Fibroblast of lung (primary cell): ENCODE measurements around the gene AVPR1B. TPM values are rescaled to one million over a fixed set of nuclear protein-coding genes. Genes with fewer than 3 reads are reported as not detected.

Experiments
- DNase-seq, 2 donors: peaks; one replicate each; pipeline versions ENCODE4 v3.0.0 to v3.0.0-alpha.2; 2010; ENCODE audit warnings: low read depth in 2 of 2
- H2AFZ ChIP-seq: 2 replicates; pipeline ENCODE4 v1.5.1; 2012; ENCODE audit warnings: low read length, control low read depth, inconsistent platforms
- H3K27ac ChIP-seq: 2 replicates; pipeline ENCODE4 v1.5.1; 2011; ENCODE audit warnings: low read length, control low read depth; ENCODE audit not compliant: insufficient read depth
- H3K27me3 ChIP-seq: 2 replicates; pipeline ENCODE4 v1.5.1; 2011; ENCODE audit warnings: mild to moderate bottlenecking, low read length; ENCODE audit not compliant: control insufficient read depth, insufficient read depth
- H3K36me3 ChIP-seq: 2 replicates; pipeline ENCODE4 v1.5.1; 2011; ENCODE audit warnings: low read length; ENCODE audit not compliant: control insufficient read depth, insufficient read depth
- H3K4me1 ChIP-seq: 2 replicates; pipeline ENCODE4 v1.5.1; 2011; ENCODE audit warnings: low read length; ENCODE audit not compliant: control insufficient read depth, insufficient read depth; ENCODE audit errors: extremely low read depth
- H3K4me2 ChIP-seq: 2 replicates; pipeline ENCODE4 v1.5.1; 2011; ENCODE audit warnings: low read length, control low read depth; ENCODE audit not compliant: insufficient read depth; ENCODE audit errors: extremely low read depth
- H3K4me3 ChIP-seq, 4 experiments: fragments of 200-600 bp in 1 of 4; sonication (generic) in 1 of 4; replicated peaks in 1 of 4; 2 replicates each; pipeline ENCODE4 v1.5.1; 2011 to 2016; ENCODE audit warnings: low read length in 4 of 4, low read depth in 3 of 4, mild to moderate bottlenecking in 3 of 4, control low read depth in 2 of 4, inconsistent platforms in 1 of 4, mixed read lengths in 1 of 4; ENCODE audit not compliant: insufficient read depth in 1 of 4; ENCODE audit errors: control extremely low read depth in 1 of 4
- H3K79me2 ChIP-seq: 2 replicates; pipeline ENCODE4 v1.5.1; 2012; ENCODE audit warnings: mild to moderate bottlenecking, low read length, inconsistent platforms; ENCODE audit not compliant: control insufficient read depth, insufficient read depth
- H3K9ac ChIP-seq: 2 replicates; pipeline ENCODE4 v1.5.1; 2011; ENCODE audit warnings: mild to moderate bottlenecking, low read length, control low read depth; ENCODE audit not compliant: insufficient read depth
- H3K9me3 ChIP-seq: 2 replicates; pipeline ENCODE4 v1.5.1; 2012; ENCODE audit warnings: low read depth, low read length; ENCODE audit not compliant: control insufficient read depth, insufficient read depth
- H4K20me1 ChIP-seq: 2 replicates; pipeline ENCODE4 v1.5.1; 2011; ENCODE audit warnings: low read length; ENCODE audit not compliant: control insufficient read depth, insufficient read depth; ENCODE audit errors: extremely low read depth
- EZH2 ChIP-seq: IDR thresholded peaks from 2 replicates; pipeline ENCODE4 v1.5.1; 2012; ENCODE audit warnings: low read length, control low read depth, mild to moderate bottlenecking; ENCODE audit errors: missing control alignments
- polyA plus RNA-seq, 2 donors: library from polyadenylated mRNA; depleted of rRNA in 1 of 2; stranded (reverse) in 1 of 2; unstranded in 1 of 2; fragments of >200 nt; gene quantifications; 2 replicates each; pipeline ENCODE4 v1.2.1, GENCODE V29; 2011 to 2012; ENCODE audit warnings: missing spikeins in 1 of 2
- total RNA-seq: library from RNA; depleted of rRNA; stranded (reverse); fragments of >200 nt; gene quantifications from 2 replicates; pipeline ENCODE4 v1.2.1, GENCODE V29; 2014
- TF ChIP-seq, protein P1 (sequence below), 2 donors: IDR thresholded peaks in 1 of 2; conservative IDR thresholded peaks in 1 of 2; 1 replicate in 1 of 2; 2 replicates in 1 of 2; pipeline ENCODE4 v1.5.1; 2011 to 2012; ENCODE audit warnings: low read length in 2 of 2, control low read depth in 1 of 2, inconsistent platforms in 1 of 2, low read depth in 1 of 2, mild to moderate bottlenecking in 1 of 2

Gene AVPR1B
- total and polyA plus RNA-seq, 2 donors (not counting 1 experiment from before 2014, with no cell fraction given), result not detected

DNA sequence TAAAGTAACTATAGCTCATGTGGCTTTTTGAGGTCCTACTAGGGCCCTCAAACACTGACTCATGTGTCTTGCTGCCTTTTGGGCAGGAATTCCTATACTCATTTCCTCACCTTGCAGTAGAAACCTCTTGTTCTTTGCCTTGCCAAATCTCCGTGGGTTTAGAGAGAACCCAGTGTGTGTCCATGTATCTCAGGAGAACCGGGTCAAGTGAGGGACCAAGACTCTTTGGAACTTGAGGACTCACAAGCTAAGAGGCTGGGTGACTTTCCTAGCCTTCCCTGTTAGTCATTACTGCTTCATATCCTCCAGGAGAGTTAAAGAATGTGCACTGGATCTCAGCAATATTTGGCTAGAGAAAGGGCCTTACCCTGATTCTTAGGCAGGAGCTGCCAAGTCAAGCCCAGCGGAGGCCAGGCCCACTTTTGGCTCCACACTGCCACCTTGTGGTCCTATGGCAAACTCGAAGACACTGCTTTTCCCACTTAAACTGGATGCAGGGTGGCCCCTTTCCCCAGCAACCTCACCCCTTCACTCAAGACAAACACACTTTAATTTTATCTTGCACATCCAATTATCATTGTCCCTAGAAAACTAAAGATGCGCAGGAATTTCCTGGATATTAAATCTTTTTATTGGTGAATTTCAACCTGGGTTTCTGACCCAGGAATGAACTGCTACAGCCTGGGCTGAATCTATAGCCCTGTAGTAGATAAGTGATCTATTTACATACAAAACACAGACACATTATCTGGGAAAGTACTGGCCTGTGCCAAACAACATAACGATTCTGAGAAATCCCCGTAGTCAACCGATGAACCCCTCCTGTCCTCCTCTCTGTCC lies 10.6 kb downstream of the AVPR1B start:
- Histone ChIP-seq H3K4me1 (no peaks in the 10 kb centered on the region), H3K36me3 (no peaks in the 10 kb centered on the region), H3K27ac (no peak overlapping the region), H2AFZ (no peak overlapping the region), H4K20me1 (no peaks in the 10 kb centered on the region), H3K79me2 (no peaks in the 10 kb centered on the region), H3K9ac (no peak overlapping the region), H3K4me3 (no peak overlapping the region), H3K9me3 (no peaks in the 10 kb centered on the region), H3K4me2 (no peak overlapping the region), H3K27me3 (peaks cover 10% of the 10 kb centered on the region)
- TF ChIP-seq, protein P1, sequence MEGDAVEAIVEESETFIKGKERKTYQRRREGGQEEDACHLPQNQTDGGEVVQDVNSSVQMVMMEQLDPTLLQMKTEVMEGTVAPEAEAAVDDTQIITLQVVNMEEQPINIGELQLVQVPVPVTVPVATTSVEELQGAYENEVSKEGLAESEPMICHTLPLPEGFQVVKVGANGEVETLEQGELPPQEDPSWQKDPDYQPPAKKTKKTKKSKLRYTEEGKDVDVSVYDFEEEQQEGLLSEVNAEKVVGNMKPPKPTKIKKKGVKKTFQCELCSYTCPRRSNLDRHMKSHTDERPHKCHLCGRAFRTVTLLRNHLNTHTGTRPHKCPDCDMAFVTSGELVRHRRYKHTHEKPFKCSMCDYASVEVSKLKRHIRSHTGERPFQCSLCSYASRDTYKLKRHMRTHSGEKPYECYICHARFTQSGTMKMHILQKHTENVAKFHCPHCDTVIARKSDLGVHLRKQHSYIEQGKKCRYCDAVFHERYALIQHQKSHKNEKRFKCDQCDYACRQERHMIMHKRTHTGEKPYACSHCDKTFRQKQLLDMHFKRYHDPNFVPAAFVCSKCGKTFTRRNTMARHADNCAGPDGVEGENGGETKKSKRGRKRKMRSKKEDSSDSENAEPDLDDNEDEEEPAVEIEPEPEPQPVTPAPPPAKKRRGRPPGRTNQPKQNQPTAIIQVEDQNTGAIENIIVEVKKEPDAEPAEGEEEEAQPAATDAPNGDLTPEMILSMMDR (conservative IDR thresholded peaks at IDR 0.05 in 1 of 2, IDR thresholded peaks at IDR 0.05 in 1 of 2; ENCODE audit: low read depth in 1 of 2, low read length in 2 of 2), result peak; percentile 87 to 88
- TF ChIP-seq EZH2, result no peak
- DNase-seq, result peak; percentile 78 to 84

DNA sequence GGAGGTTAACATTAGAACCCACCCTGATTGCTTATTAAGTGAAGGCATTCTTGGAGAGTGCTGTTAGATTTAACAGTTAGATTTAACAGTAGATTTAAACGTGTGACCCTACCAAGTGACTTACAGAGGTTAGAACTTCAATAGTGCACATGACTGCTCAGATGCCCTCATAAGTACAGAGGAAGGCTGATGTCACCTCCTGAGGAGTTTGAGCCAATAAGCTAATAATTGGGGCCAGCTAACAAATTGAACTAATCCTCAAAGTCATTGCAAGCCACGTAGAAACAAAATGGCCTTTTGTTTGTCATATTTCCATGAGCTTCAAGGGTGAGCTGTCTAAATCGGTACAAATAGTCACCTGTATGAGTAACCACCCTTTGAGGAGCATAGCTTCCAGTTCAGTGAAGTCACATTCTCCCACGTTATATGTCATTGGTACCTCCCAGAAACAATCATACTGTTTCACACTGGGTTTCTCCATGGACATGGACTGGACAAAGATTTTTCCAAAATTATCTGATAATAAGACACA lies 11.7 kb downstream of the AVPR1B start:
- Histone ChIP-seq H3K79me2 (no peaks in the 10 kb centered on the region), H3K9me3 (no peaks in the 10 kb centered on the region), H3K4me1 (no peaks in the 10 kb centered on the region), H3K4me2 (no peak overlapping the region), H3K9ac (no peak overlapping the region), H3K27me3 (peaks cover 20% of the 10 kb centered on the region), H3K36me3 (no peaks in the 10 kb centered on the region), H2AFZ (no peak overlapping the region), H4K20me1 (no peaks in the 10 kb centered on the region), H3K4me3 (no peak overlapping the region), H3K27ac (no peak overlapping the region)
- TF ChIP-seq, protein P1 (conservative IDR thresholded peaks at IDR 0.05 in 1 of 2, IDR thresholded peaks at IDR 0.05 in 1 of 2; ENCODE audit: low read depth in 1 of 2, low read length in 2 of 2), result no peak
- TF ChIP-seq EZH2, result no peak
- DNase-seq, result no peak

DNA sequence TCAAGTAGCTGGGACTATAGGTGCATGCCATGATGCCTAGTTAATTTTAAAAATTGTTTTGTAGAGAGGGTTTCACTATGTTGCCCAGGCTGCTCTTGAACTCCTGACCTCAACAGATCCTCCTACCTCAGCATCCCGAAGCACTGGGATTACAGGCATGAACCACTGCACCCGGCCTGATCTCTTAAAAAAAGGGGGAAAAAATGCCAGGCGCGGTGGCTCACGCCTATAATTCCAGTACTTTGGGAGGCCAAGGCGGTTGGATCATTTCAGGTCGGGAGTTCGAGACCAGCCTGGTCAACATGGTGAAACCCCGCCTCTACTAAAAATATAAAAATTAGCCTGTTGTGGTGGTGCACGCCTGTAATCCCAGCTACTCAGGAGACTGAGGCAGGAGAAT lies 13.2 kb downstream of the AVPR1B start:
- no peak overlapping the region for H3K9ac ChIP-seq
- no peak overlapping the region for H2AFZ ChIP-seq
- no peaks in the 10 kb centered on the region for H4K20me1 ChIP-seq
- H3K4me2 ChIP-seq, result no peak overlapping the region
- peaks cover 24% of the 10 kb centered on the region for H3K27me3 ChIP-seq
- no peaks in the 10 kb centered on the region for H3K4me1 ChIP-seq
- H3K9me3 ChIP-seq, result no peaks in the 10 kb centered on the region
- DNase-seq, result no peak
- no peak overlapping the region for H3K27ac ChIP-seq
- H3K79me2 ChIP-seq, result no peaks in the 10 kb centered on the region
- H3K4me3 ChIP-seq, result no peak overlapping the region
- H3K36me3 ChIP-seq, result no peaks in the 10 kb centered on the region
- TF ChIP-seq EZH2, result no peak
- TF ChIP-seq, protein P1 (conservative IDR thresholded peaks at IDR 0.05 in 1 of 2, IDR thresholded peaks at IDR 0.05 in 1 of 2; ENCODE audit: low read depth in 1 of 2, low read length in 2 of 2), result no peak
